Keratinocyte (primary cell): ENCODE results near the gene NOS1AP. TPM values are rescaled to one million over a fixed set of nuclear protein-coding genes. Genes with fewer than 3 reads are reported as not detected.

Experiments used
- DNase-seq: peaks from one replicate; pipeline ENCODE4 v3.0.0-alpha.2; 2011; ENCODE audit warnings: low read depth, missing footprints, low spot score
- FAIRE-seq: peaks from 2 replicates; lab custom pipeline; 2011; peaks lifted over from hg19 to GRCh38; lab: Jason Lieb, UNC
- H2AFZ ChIP-seq: 2 replicates; pipeline ENCODE4 v1.6.0; 2012; ENCODE audit warnings: low read length, control low read depth, inconsistent platforms; ENCODE audit not compliant: control insufficient read depth
- H3K27ac ChIP-seq: 2 replicates; pipeline ENCODE4 v1.5.1; 2011; ENCODE audit warnings: low read length; ENCODE audit not compliant: control insufficient read depth, insufficient read depth
- H3K27me3 ChIP-seq: 3 replicates; pipeline ENCODE4 v1.6.0; 2011; ENCODE audit warnings: low read length; ENCODE audit not compliant: control insufficient read depth, insufficient read depth; ENCODE audit errors: extremely low read depth
- H3K36me3 ChIP-seq, 2 experiments: 2 replicates in 1 of 2; 3 replicates in 1 of 2; pipeline ENCODE4 v1.5.1; 2011; ENCODE audit warnings: low read length in 2 of 2, mild to moderate bottlenecking in 1 of 2; ENCODE audit not compliant: control insufficient read depth in 2 of 2, insufficient read depth in 2 of 2; ENCODE audit errors: extremely low read depth in 1 of 2
- H3K4me1 ChIP-seq: 3 replicates; pipeline ENCODE4 v1.5.1; 2011; ENCODE audit warnings: low read length; ENCODE audit not compliant: control insufficient read depth, insufficient read depth; ENCODE audit errors: extremely low read depth
- H3K4me2 ChIP-seq: 3 replicates; pipeline ENCODE4 v1.6.0; 2011; ENCODE audit warnings: low read depth, low read length; ENCODE audit not compliant: control insufficient read depth, insufficient read depth; ENCODE audit errors: extremely low read depth
- H3K4me3 ChIP-seq, 3 experiments: fragments of 200-600 bp in 1 of 3; sonication (generic) in 1 of 3; 2 replicates in 2 of 3; 3 replicates in 1 of 3; pipeline ENCODE4 v1.5.1; 2011 to 2016; ENCODE audit warnings: low read length in 3 of 3, mild to moderate bottlenecking in 3 of 3, control low read depth in 2 of 3, inconsistent platforms in 1 of 3, low read depth in 1 of 3, mixed read lengths in 1 of 3, mixed run types in 1 of 3, moderate library complexity in 1 of 3; ENCODE audit not compliant: control insufficient read depth in 2 of 3, insufficient read depth in 2 of 3; ENCODE audit errors: extremely low read depth in 1 of 3
- H3K79me2 ChIP-seq: 2 replicates; pipeline ENCODE4 v1.6.0; 2012; ENCODE audit warnings: low read length; ENCODE audit not compliant: control insufficient read depth, insufficient read depth
- H3K9ac ChIP-seq: 3 replicates; pipeline ENCODE4 v1.6.0; 2011; ENCODE audit warnings: low read length; ENCODE audit not compliant: control insufficient read depth, insufficient read depth; ENCODE audit errors: extremely low read depth
- H3K9me1 ChIP-seq: 3 replicates; pipeline ENCODE4 v1.6.0; 2011; ENCODE audit warnings: low read length; ENCODE audit not compliant: control insufficient read depth, insufficient read depth; ENCODE audit errors: extremely low read depth
- H3K9me3 ChIP-seq: 2 replicates; pipeline ENCODE4 v1.5.1; 2012; ENCODE audit warnings: low read depth, low read length; ENCODE audit not compliant: control insufficient read depth
- H4K20me1 ChIP-seq: 3 replicates; pipeline ENCODE4 v1.6.0; 2011; ENCODE audit warnings: low read length; ENCODE audit not compliant: control insufficient read depth, insufficient read depth; ENCODE audit errors: extremely low read depth
- EZH2 ChIP-seq: IDR thresholded peaks from one replicate; pipeline ENCODE4 v1.6.1; 2012; ENCODE audit warnings: inconsistent platforms, mild to moderate bottlenecking, low read length, moderate library complexity
- dilution Hi-C: fragments of 300-500 bp; cut with MboI; formaldehyde crosslinking; loops from one replicate; pipeline ENCODE4 v1.7.0; 2020; ENCODE audit warnings: low sequenced_read_pairs; ENCODE audit not compliant: extremely low pct_ligation_motif_present
- polyA plus RNA-seq, 5 experiments: library from polyadenylated mRNA; depleted of rRNA in 3 of 5; stranded (reverse) in 3 of 5; stranded (forward) in 1 of 5; unstranded in 1 of 5; fragments of >200 nt; gene quantifications; 1 replicate in 1 of 5; 2 replicates in 3 of 5; 3 replicates in 1 of 5; pipeline versions ENCODE4 v1.2.1 to v1.2.3, GENCODE V29; 2011 to 2012; ENCODE audit warnings: missing spikeins in 2 of 5, low read depth in 1 of 5, low replicate concordance in 1 of 5
- TF ChIP-seq, protein P1 (sequence below), 3 experiments: IDR thresholded peaks in 1 of 3; conservative IDR thresholded peaks in 1 of 3; optimal IDR thresholded peaks in 1 of 3; 2 replicates in 2 of 3; 3 replicates in 1 of 3; pipeline versions ENCODE3 to v1.5.1; 2011; ENCODE audit warnings: low read length in 3 of 3, mild to moderate bottlenecking in 3 of 3, moderate library complexity in 2 of 3, control low read depth in 1 of 3, inconsistent platforms in 1 of 3; ENCODE audit not compliant: insufficient read depth in 2 of 3; ENCODE audit errors: extremely low read depth in 1 of 3

NOS1AP gene
- polyA plus RNA-seq, 1 donor (not counting 4 experiments of a cell fraction or from before 2014, with no cell fraction given), result not detected

DNA sequence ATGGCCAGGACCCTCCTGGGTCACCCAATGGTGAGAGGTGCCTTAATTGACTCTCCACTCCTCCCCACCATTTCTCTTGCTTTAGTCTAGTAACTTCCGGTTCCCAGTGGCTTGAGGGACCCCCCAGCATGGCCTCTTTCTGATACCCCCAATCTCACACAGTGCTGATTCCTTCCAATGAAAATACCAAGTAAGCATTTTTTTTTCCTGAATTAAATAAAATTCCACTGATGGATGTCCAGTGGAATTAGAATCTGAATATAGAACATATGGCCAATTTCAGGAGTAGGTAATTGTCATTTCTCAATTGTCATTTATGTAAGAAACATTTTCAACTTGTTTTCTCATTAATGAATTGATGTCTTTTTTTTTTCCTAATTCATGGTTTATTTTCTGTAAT lies 9.5 kb downstream of the NOS1AP start:
- H3K9me1 ChIP-seq, result no peaks in the 10 kb centered on the region
- no peak overlapping the region for H3K27ac ChIP-seq
- H4K20me1 ChIP-seq, result no peaks in the 10 kb centered on the region
- TF ChIP-seq EZH2, result no peak
- TF ChIP-seq, protein P1, sequence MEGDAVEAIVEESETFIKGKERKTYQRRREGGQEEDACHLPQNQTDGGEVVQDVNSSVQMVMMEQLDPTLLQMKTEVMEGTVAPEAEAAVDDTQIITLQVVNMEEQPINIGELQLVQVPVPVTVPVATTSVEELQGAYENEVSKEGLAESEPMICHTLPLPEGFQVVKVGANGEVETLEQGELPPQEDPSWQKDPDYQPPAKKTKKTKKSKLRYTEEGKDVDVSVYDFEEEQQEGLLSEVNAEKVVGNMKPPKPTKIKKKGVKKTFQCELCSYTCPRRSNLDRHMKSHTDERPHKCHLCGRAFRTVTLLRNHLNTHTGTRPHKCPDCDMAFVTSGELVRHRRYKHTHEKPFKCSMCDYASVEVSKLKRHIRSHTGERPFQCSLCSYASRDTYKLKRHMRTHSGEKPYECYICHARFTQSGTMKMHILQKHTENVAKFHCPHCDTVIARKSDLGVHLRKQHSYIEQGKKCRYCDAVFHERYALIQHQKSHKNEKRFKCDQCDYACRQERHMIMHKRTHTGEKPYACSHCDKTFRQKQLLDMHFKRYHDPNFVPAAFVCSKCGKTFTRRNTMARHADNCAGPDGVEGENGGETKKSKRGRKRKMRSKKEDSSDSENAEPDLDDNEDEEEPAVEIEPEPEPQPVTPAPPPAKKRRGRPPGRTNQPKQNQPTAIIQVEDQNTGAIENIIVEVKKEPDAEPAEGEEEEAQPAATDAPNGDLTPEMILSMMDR (optimal IDR thresholded peaks at IDR 0.05 in 1 of 3, IDR thresholded peaks at IDR 0.05 in 1 of 3, conservative IDR thresholded peaks at IDR 0.05 in 1 of 3; ENCODE audit: extremely low read depth in 1 of 3, insufficient read depth in 2 of 3, low read length in 3 of 3), result no peak
- no peaks in the 10 kb centered on the region for H3K4me1 ChIP-seq
- no peaks in the 10 kb centered on the region for H3K9me3 ChIP-seq
- DNase-seq (no peak), FAIRE-seq (no peak)
- H3K27me3 ChIP-seq, result peaks cover 2% of the 10 kb centered on the region
- no peak overlapping the region for H3K4me2 ChIP-seq
- no peaks in the 10 kb centered on the region for H3K79me2 ChIP-seq
- no peak overlapping the region for H3K9ac ChIP-seq
- H2AFZ ChIP-seq, result no peak overlapping the region
- dilution Hi-C loops, result no loop called here
- H3K4me3 ChIP-seq, result no peak overlapping the region
- no peaks in the 10 kb centered on the region for H3K36me3 ChIP-seq

- FAIRE-seq (no peak), DNase-seq (no peak)
- no peak overlapping the region for H3K4me2 ChIP-seq
- H3K27ac ChIP-seq, result no peak overlapping the region
- H4K20me1 ChIP-seq, result no peaks in the 10 kb centered on the region
- TF ChIP-seq EZH2, result no peak
- TF ChIP-seq, protein P1 (optimal IDR thresholded peaks at IDR 0.05 in 1 of 3, IDR thresholded peaks at IDR 0.05 in 1 of 3, conservative IDR thresholded peaks at IDR 0.05 in 1 of 3; ENCODE audit: extremely low read depth in 1 of 3, insufficient read depth in 2 of 3, low read length in 3 of 3), result no peak
- no peaks in the 10 kb centered on the region for H3K4me1 ChIP-seq
- dilution Hi-C loops, result no loop called here
- H3K9me1 ChIP-seq, result no peaks in the 10 kb centered on the region
- no peak overlapping the region for H2AFZ ChIP-seq
- no peak overlapping the region for H3K4me3 ChIP-seq
- no peaks in the 10 kb centered on the region for H3K36me3 ChIP-seq
- no peaks in the 10 kb centered on the region for H3K9me3 ChIP-seq
- no peaks in the 10 kb centered on the region for H3K79me2 ChIP-seq
- peaks cover 2% of the 10 kb centered on the region for H3K27me3 ChIP-seq
- H3K9ac ChIP-seq, result no peak overlapping the region
Measured at GRCh38 chr1:162080472-162081015, 11.1 kb downstream of the NOS1AP start.
